Measurements from ENCODE around the gene ZC2HC1B.

Gene ZC2HC1B

GRCh38 chr6:143936778-143937667 lies 72.7 kb downstream of the ZC2HC1B start:
- FAIRE-seq (no peak), DNase-seq (ENCODE audit: insufficient read length, low spot score) (no peak)
- TF ChIP-seq, protein P1, sequence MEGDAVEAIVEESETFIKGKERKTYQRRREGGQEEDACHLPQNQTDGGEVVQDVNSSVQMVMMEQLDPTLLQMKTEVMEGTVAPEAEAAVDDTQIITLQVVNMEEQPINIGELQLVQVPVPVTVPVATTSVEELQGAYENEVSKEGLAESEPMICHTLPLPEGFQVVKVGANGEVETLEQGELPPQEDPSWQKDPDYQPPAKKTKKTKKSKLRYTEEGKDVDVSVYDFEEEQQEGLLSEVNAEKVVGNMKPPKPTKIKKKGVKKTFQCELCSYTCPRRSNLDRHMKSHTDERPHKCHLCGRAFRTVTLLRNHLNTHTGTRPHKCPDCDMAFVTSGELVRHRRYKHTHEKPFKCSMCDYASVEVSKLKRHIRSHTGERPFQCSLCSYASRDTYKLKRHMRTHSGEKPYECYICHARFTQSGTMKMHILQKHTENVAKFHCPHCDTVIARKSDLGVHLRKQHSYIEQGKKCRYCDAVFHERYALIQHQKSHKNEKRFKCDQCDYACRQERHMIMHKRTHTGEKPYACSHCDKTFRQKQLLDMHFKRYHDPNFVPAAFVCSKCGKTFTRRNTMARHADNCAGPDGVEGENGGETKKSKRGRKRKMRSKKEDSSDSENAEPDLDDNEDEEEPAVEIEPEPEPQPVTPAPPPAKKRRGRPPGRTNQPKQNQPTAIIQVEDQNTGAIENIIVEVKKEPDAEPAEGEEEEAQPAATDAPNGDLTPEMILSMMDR (IDR thresholded peaks at IDR 0.05; ENCODE audit: insufficient read depth, missing control alignments), result no peak

DNA sequence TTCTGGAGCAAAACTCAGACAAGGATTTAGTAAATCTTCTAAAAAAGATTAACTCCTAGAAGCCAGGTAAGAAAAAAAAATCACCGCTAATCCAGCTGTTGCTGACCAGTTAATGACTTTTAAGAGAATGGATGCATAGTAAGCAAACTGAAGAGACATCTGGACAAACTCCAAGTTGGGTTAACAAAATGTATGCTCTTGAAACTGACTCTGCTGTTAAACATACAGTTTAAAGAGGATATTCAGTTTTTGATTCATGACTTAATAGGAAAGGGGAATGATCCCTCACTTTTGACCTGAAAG lies 73.3 kb downstream of the ZC2HC1B start:
- TF ChIP-seq, protein P1 (IDR thresholded peaks at IDR 0.05; ENCODE audit: insufficient read depth, missing control alignments), result no peak
- DNase-seq (ENCODE audit: insufficient read length, low spot score), result no peak
- FAIRE-seq, result no peak

- TF ChIP-seq, protein P1 (IDR thresholded peaks at IDR 0.05; ENCODE audit: insufficient read depth, missing control alignments), result no peak
- DNase-seq (ENCODE audit: insufficient read length, low spot score), result no peak
- no peak for FAIRE-seq
Observed at GRCh38 chr6:143939364-143939763, 75.1 kb downstream of the ZC2HC1B start.

- TF ChIP-seq, protein P1 (IDR thresholded peaks at IDR 0.05; ENCODE audit: insufficient read depth, missing control alignments), result peak; percentile 55
- FAIRE-seq, result no peak
- no peak for DNase-seq (ENCODE audit: insufficient read length, low spot score)
Observed at GRCh38 chr6:143940011-143940597, 75.8 kb downstream of the ZC2HC1B start.

- TF ChIP-seq, protein P1 (IDR thresholded peaks at IDR 0.05; ENCODE audit: insufficient read depth, missing control alignments), result peak; percentile 95
- DNase-seq (ENCODE audit: insufficient read length, low spot score) (peak; percentile 40), FAIRE-seq (no peak)
Observed at GRCh38 chr6:143941852-143942627, 77.8 kb downstream of the ZC2HC1B start.

DNA sequence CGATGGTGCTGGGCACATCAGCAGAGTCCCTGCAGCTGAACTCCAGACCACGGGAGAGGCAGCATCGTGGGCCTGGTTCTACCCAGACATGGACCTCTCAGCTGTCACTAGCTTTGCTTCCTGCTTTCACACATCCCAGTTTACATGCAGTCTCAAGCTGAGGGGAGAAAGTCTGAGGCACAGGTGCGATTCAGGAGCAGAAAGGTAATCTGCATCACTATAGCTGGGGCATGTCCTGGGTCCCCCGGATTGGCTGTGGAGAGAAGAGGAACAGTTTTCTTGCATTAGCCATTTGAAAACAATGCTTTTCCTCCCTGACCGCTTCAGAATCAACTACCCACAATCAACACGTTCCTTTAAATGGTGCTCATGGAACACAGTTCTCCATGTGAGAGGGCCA lies 83.9 kb downstream of the ZC2HC1B start:
- TF ChIP-seq, protein P1 (IDR thresholded peaks at IDR 0.05; ENCODE audit: insufficient read depth, missing control alignments), result no peak
- no peak for DNase-seq (ENCODE audit: insufficient read length, low spot score)
- FAIRE-seq, result no peak

All from D721Med (cell line).